Medulla oblongata (tissue), 1 donor: ENCODE results near the gene ZNF407.
"Not testable (repeated sequence)": the region's sequence is repeated elsewhere in the genome, so short reads cannot be mapped to it uniquely, and the experiment has no call there.

Source experiments
- DNase-seq: peaks from one replicate; pipeline ENCODE4 v3.0.0-alpha.2; 2015; ENCODE audit errors: extremely low spot score

ZNF407 gene

DNA sequence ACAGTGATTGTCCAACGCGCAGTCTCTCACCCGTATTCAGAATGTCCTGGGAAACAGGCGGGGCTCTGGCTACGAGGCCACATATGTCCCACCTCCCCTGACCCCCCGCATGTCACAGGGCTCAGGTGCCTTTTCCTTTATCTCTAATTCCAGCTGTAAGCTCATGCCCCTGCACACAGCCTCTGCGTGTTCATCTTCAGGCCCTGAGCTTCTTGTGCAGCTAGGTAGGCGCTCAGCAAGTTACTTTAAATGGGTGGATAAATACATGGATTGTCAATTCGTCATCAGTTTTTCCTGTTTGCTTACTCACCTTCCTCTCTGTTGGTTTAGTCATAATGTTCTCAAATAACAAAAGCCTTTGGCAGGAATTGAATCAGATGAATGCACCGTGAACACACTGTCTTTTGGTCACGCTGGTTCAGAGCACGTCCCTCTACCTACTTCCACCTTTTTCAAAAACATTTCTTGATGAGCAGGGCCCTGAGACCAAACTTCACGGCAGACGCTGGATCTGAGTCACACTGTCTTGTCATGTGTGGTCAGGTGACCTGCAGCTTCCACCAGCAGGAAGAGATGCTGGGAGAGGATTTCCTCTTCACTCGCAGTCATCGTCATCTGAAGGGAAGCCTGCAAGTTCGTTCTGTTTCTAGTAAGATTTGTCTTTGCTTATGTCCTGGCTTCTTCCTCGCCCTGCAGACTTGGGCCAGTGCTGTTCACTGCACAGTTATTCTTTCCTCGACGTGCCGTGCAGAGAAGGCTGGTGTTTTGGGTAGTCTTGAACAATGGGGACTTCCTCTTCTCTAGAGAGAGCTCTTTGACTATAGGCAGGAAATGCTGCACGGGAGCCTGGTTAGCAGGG, 473.2 kb downstream of the ZNF407 start:
- DNase-seq = peak; percentile 65

DNA sequence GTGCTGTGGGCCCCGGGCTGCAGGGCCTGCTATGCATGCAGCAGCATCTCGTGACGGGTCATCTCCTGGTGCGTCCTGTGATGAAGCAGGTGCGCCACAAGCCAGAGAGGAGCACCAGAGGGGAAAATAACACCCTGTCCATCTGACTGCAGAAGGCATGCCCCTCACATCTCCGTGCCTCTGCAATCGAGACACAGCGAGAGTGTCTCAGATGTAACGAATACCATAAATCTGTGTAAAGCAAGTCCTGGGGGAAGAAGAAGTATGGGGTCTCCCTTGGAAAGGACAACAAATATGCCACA, 473.8 kb downstream of the ZNF407 start:
- DNase-seq = no peak

DNA sequence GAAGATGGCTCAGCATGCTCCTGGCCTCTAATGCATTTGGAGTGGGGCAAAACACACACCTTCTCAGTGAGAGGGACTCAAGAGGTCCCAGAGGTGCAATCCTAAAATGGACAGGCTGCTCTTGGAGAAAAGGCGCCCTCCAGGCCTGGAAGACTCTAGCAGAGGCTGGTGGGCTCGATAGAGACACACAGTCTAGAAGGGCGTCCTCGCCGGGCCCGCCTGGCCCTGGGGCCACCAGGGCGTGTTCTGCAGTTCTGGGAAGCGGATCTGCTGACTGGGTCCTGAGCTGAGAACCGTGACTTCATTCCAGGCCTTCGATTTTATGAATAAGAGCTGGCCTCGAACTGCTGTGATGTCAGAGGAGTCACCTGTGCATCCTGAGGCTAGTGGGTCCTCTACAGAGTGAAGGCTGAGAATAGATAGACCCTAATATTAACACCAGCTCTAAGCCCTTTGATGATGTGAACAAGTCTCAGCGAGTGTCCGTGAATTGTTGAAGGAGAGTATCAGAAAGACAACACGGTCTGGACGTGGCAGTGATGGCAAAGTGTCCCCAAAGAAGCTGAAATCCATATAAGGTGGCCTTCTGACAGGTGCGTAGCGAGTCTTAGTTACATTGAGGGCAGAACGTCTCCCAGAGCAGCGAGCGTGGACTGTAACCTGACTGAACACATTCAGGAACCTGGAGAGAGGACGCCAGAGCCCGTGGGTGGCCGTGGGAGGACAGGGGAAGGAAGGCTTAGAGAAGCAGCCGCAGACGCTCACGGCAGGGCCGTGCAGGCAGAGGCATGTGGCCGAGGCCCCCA, 474.4 kb downstream of the ZNF407 start:
- DNase-seq = no peak

DNA sequence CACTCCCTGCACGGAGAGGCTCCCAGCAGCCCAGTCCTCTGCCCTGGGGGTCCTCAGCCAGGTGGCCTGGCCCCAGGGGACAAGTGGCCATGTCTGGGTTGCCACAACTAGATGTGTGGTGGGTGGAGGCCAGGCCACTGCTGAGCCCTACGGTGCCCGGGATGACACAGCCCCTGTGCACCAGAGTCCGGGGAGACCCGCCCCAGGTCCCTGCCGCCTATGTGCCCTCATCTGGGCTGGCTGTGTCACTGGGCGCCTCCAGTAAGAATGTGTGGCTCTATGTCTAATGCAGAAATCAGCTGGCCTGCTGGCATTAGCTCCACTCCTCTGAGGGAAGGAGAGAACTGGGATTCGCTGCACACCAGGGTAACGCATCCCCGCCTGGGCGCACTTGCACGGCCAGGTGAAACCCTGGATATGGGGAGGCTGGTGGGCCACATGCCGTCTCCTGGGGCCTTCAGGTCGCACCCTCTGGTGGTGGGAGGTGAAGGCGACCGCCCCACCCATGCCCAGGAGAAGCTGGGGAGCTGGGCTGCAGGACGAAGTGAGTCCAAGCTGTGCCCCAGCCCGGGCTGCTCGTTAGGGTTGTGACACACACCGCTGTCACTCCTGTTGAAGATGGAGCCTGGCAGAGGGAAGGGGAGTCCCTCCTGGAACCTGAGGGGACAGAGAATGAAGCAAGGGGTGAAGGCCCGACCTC, 475.2 kb downstream of the ZNF407 start:
- no peak for DNase-seq

DNA sequence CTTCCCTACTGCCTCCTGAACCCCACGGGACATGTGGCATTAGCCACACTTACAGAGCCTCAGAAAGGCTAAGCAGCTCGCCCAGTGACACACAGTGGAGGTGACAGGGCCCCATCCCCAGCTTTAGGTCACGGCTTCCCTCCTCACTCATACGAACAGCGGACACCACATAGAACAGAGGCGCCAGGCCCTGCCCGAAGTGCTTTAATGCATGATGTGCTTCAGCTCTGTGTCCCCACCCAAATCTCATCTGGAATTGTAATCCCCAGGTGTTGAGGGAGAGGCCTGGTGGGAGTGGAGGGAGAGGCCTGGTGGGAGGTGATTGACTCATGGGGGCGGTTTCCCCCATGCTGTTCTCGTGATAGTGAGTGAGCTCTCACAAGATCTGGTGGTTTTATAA, 476.0 kb downstream of the ZNF407 start:
- no peak for DNase-seq

DNA sequence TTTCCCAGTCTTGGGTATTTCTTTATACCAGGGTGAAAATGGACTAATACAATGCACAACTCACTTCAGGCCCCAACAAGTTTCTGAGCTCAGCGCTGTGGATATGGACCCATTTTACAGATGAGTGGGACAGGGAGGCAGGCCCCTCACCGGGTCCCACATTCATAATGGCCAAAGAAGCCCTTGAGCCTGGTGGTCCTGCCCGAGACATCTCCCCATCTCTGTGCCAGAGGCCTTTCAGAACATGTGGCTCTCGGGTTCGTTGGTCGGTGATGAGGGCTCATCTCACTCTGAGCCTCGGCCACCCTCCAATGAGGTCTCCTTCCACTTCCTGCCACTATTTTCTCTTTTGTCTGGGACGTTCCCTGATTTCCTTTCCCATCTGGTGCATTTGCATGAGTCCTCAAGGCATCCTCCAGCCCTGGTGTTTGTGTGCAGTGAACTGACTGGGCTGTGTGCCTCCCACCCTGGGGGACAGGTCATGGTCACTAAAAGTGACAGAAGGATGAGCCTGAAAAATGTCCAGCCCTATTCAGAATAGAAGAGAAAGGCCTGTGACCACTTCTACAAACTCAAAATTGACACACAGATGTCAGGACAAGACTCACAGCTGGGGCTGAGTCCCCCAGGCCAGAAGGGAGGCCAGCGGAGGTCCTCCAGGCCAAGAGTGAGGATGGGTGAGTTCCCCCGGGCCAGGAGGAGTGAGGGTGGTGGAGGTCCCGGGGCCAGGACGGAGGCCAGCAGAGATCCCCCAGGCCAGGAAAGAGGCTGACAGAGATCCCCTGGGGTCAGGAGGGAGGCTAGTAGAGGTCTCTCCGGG, 476.7 kb downstream of the ZNF407 start:
- DNase-seq = no peak

DNA sequence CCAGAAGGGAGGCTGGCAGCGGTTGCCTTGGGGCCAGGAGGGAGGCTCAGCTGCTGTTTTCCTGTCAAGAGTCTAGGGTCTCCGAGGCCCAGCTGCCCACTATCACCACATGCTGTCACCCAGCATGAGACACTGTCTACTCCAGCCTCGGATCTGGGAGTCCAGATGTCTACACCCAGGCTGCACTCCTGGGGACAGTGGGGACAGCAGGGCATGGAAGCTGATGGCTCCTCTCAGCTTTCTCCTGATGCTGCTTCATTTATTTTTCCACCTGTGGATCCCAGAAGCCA, 477.3 kb downstream of the ZNF407 start:
- DNase-seq = no peak

DNA sequence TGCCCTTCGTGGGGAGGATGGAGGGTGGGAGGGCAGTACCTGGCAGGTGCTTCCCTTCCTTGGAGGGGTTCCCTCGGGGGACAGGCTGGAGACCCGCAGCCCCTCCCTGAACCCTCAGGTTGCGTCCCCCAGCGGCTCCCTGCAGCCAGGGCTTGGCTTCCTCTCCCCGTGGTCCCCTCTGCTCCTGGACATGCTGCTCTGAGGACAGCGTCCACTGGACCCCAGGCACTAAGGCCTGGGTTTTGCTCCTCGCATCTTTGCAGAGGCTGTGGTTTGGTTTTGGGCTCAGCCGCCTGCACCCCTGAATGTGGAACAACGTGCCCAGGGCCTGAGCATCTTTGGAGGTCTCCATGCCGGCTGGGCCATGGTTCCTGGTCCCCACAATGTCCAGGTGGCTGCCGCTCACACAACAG, 477.8 kb downstream of the ZNF407 start:
- DNase-seq = no peak

DNA sequence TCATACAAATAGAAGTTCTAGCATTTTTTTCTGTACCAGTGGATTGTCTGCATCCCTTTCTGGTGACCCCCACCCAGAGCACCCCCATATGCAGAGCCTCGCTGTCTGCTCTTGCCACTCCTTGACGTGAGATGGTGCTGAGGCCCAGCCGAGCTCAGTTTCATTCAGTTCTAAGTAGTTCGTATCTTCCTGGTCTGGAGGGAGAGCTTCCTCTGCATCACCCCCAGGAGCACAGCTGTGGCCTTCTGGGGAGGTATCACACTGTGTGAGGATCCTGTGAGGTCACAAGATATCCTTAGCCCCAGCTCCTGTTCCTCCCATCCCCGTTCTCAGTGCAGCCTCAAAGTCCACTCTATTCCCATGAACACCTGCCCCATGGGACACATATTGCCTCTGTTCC, 478.6 kb downstream of the ZNF407 start:
- no peak for DNase-seq

DNA sequence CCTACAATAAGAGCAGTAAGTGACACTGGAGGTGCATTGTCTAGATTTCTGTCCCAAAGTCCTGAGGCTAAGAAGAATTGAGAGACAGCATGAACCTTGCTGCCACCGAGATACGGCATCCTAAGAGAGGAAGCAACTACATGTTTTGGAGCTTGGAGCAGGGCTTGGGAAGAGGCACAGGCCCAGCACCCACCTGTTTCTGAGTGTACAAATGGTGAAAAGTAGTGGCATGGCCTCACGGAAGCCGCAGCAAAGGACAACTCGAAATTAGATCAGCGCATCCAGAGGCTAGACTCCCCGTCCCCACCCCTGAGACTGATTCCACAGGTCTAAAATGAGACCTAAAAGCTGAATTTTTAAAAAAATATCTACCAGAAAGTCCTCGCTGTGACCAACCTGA, 483.8 kb downstream of the ZNF407 start:
- DNase-seq = no peak

DNA sequence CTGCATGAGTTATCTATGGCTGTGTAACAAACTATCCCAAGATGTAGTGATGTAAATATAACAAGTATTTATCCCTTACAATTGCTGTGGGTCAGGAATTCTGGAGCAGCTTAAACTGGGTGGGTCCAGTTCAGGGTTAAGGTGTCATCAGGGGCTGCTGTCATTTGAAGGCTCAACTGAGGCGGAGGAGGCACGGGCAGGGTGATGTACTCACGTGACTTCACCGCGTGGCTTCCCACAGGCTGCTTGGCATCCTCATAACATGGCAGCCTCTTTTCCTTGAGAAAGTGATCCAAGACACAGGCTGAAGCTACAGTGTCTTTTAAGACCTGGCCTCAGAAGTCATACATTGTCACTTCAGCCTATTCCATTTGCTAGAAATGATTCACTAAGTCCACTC, 485.5 kb downstream of the ZNF407 start:
- no peak for DNase-seq

DNA sequence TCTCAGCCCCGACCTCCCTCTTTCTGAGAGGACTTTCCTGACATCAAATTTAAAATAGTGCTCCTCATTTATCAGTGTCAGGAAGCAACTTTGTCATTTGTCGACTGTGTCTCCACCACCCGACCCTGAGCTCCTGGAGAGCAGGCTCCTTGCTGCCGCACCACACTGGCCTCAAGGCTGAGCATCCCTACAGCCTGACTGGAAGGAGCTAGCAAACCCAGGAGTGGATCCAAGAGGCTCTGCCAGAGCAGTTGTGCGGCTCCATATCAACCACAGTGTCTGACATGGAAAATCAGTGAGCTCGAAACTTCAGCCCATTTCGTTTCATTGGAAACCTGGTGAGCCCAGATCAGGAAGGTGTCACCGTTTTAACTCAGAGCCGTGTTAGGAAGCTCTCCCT, 486.1 kb downstream of the ZNF407 start:
- DNase-seq = no peak

DNA sequence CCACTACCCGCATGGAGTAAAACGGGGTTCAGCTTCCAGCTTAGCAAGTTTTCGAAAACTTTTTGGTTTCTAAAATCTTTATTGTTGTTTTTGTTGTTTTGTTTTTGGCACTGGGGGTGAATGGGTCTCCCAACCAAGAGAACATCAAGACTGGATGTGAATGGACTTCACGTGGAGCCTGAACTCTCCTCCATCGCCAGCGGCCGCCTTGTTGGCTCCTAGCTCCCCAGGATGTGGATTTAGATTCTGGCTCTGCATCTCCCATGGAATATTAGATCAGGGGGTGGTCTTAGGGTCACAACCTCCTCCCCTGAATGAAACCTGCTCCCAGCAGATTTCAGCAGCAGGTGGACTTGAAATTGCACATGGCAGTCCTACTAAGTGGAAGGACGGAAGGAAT, 488.0 kb downstream of the ZNF407 start:
- DNase-seq = not testable (repeated sequence)

DNA sequence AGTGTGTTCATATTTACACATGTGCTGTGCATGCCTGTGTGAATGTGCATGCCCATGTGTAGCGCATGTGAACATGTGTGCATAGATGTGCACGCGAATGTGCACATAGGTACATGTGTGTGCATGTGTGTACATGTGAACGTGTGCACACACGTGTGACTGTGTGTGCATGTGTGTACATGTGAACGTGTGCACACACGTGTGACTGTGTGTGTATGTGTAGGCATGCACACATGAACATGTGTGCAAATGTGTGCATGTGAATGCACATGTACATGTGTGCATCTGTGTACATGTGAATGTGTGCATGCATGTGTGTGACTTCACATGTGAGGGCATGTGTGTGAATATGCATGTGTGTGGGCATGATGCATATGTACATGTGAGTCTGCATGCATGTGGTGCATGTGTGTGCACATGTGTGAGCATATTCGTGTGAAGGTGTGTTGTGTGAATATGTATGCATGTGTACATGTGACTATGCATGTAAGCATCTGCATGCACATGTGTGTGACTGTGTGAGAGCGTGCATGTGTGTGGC, 488.9 kb downstream of the ZNF407 start:
- no peak for DNase-seq

DNA sequence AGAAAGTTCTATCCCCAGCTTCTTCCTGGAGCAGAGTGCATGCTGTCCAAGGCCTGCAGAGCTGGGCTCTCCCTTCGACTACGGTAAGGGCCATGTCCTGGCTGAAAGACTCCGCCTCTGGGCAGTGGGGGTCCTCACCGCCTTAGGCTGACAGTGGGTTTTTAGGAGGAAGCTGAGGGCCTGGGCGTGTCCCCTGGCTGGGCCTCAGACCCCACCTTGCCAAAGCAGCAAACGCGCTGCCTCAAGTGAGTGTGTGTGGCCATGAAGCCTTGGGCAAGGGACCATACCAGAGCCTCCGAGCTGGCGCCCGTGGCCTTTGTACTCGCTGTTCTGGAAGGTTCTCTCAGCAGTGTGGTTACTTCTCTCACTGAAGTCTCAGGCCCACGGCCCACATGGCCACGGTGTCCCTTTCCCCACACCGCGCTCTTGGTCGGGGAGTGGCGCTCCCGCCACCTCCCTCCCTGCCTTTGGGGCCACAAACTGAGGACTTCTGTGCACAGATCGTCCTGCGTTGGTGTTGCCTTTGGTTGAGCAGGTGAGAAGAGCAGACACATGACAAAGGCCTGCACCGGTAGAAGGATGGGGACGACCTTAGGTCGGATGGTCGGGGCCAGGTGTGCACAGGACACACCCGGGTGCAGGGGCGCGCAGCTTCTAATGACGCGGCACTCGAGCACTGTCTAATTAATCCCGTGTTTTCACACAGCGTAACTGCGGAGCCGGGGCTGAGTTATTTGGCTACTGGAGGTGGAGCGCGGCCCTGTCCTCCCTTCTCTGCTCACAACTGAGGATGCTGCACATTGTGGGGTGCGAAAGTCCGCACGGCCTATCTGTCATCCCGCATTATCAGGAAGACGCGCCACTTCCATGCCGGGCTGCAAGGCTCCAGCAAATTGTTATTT, 489.7 kb downstream of the ZNF407 start:
- DNase-seq = no peak

DNA sequence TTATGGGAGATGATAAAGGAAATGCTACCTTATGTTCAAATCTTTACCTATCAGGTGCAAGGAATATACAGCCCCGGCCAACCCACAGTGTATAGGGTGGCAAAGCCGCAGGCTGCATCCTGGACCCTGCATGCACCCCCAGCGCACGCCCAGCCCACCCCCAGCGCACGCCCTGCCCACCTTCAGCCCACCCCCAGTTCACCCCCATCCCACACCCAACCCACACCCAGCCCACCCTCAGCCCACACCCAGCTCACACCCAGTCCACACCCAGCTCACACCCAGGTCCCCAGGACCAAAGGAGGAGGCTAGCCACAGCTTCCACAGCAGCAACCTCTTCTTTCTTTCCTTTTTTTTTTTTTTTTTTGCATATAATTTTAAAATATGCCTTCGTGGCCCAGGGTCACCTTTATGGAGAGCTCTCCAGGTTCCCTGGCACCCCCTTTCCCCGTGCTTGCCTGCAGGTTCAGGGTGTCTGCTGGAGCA, 490.4 kb downstream of the ZNF407 start:
- no peak for DNase-seq

DNA sequence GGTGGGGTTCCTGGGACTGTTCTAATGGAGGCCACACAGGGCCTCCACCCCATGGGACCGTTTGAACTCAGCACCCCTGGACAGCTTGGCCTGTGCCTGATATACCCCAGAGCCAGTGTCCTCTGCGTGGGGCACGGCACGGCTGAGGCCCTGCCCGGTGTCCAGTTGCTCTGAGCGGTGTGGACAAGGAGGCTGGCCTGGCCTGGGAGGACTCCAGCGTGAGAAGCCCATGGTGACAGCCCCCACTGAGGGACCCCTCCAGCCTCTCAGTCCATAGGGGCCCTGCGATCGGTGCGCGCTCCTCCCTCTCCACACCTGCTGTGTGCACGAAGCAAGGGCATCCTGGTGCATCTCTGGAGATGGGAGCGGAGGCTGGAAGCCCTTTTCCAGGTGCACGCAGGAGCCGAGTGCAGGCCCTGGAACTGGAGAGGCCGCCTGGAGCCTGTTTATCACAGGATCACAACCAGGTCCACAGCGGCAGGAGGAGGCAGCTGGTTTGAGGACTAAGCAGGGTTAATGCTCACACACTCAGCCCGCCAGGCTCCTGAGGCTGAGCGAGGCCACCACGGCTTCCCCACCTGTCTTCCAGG, 491.0 kb downstream of the ZNF407 start:
- DNase-seq = no peak

DNA sequence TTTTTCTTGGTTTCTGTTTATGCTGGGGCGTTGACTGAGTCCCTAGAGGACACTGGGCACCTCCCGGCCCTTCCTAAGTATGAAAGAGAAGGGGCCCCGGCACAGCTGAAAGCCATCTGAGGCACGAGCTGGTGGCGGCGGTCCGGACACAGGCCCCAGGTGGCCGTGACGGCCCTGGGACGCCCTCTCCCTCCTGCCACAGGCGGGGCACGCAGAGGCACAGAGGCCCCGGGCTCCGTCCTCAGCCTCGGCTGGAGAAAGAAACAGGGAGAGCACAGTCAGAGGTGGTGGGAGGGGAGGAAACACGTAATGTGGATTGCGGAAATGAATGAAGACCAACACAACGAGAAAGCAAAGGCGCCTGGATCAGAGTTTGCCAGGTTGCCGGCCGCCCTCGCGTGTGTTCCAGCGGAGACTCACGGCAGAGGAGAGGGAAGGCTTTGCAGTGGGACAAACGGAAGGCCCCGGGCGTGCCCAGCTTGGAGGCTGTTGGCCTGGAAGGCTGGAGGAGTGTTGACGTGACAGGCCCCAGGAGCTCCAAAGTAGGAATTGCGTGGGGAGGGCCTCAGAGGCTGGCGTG, 492.2 kb downstream of the ZNF407 start:
- DNase-seq = no peak

DNA sequence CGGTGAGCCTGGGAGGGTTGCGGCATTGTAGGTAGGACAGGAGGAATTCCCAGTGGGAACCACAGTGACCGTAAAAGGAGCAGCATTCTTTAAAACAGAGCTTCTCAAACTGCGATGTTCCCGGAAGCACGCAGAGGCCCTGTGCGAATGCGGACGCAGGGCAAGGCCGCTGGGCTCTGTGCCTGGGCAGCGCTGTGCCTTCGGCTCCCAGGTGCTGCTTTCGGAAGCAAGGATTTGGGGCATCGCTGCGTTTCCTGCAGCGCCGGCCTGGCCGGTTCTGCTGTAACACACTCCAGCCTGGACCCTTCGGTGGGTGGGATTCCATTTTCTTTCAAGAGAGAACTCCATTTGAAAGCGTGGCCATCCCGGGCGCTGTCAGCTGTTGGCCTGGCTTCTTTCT, 492.7 kb downstream of the ZNF407 start:
- no peak for DNase-seq
